HG03066 (cell line): Measurements from ENCODE around the gene ERICH4.
"Not testable (repeated sequence)": the region's sequence is repeated elsewhere in the genome, so short reads cannot be mapped to it uniquely, and the experiment has no call there.

ENCODE experiments used
- ATAC-seq: cut with Tn5 transposase; IDR thresholded peaks from one replicate; pipeline ENCODE4 v1.9.1; 2021; ENCODE audit warnings: low read depth; ENCODE audit not compliant: unreplicated experiment

ERICH4 gene

GRCh38 chr19:41442473-41443355 lies at the start of gene ERICH4:
Gene ERICH4 (plus strand): TSS chr19:41443156. CDS start chr19:41443170, 14 bp downstream.
- no peak for ATAC-seq

GRCh38 chr19:41395355-41395754 lies 47.6 kb upstream of the ERICH4 start:
- ATAC-seq: no peak

GRCh38 chr19:41397086-41398049 lies 45.6 kb upstream of the ERICH4 start, which contains the start of the genes BCKDHA and EXOSC5:
Gene BCKDHA (plus strand): TSS chr19:41397818. CDS start chr19:41397828, 10 bp downstream.
Gene EXOSC5 (minus strand): TSS chr19:41397359. CDS start chr19:41397328, 31 bp downstream.
- peak; percentile 87 for ATAC-seq

GRCh38 chr19:41398050-41398418 lies 44.9 kb upstream of the ERICH4 start:
- ATAC-seq: no peak

GRCh38 chr19:41398598-41398997 lies 44.4 kb upstream of the ERICH4 start:
- ATAC-seq: no peak

GRCh38 chr19:41399091-41399490 lies 43.9 kb upstream of the ERICH4 start:
- ATAC-seq: no peak

- ATAC-seq: no peak
These were observed 43.4 kb upstream of the ERICH4 start for GRCh38 chr19:41399525-41399924.

GRCh38 chr19:41401483-41401882 lies 41.5 kb upstream of the ERICH4 start:
- no peak for ATAC-seq

- no peak for ATAC-seq
These were observed 40.9 kb upstream of the ERICH4 start for GRCh38 chr19:41402010-41402409.

GRCh38 chr19:41403181-41403970 lies 39.6 kb upstream of the ERICH4 start:
- ATAC-seq: no peak

- ATAC-seq: no peak
These were observed 37.2 kb upstream of the ERICH4 start for GRCh38 chr19:41405776-41406175.

- no peak for ATAC-seq
These were observed 35.7 kb upstream of the ERICH4 start for GRCh38 chr19:41407271-41407670.

- ATAC-seq: no peak
These were observed 34.7 kb upstream of the ERICH4 start for GRCh38 chr19:41408256-41408655.

GRCh38 chr19:41408846-41409245 lies 34.1 kb upstream of the ERICH4 start:
- not testable (repeated sequence) for ATAC-seq

- ATAC-seq: no peak
These were observed 33.7 kb upstream of the ERICH4 start for GRCh38 chr19:41409288-41409687.

- ATAC-seq: no peak
These were observed 32.5 kb upstream of the ERICH4 start for GRCh38 chr19:41410336-41411054.

GRCh38 chr19:41411100-41411967 lies 31.6 kb upstream of the ERICH4 start:
- ATAC-seq: no peak

GRCh38 chr19:41411968-41412265 lies 31.0 kb upstream of the ERICH4 start:
- ATAC-seq: no peak

- ATAC-seq: no peak
These were observed 30.0 kb upstream of the ERICH4 start for GRCh38 chr19:41412953-41413352.
